HEK293 (cell line): Measurements from ENCODE around the gene CREB3L1.

ENCODE experiments used
- CTCF ChIA-PET: fragments of 350-600 bp; formaldehyde crosslinking; extraction: SDS; loops from one replicate; lab custom pipeline; 2021; ENCODE audit warnings: antibody characterized with exemption; lab: Yijun Ruan, JAX
- POLR2A ChIA-PET: fragments of 300-600 bp; formaldehyde crosslinking; extraction: SDS; loops from one replicate; lab custom pipeline; 2020; ENCODE audit warnings: antibody characterized with exemption, inconsistent platforms; lab: Yijun Ruan, JAX
- H3K27ac ChIP-seq: fragments of 200-500 bp; sonication (Bioruptor generic); 2 replicates; pipeline ENCODE4 v1.5.1; 2014; ENCODE audit warnings: low read depth, low read length, control low read depth, inconsistent platforms; ENCODE audit errors: extremely low read depth
- H3K36me3 ChIP-seq, 2 experiments: fragments of 200-500 bp in 1 of 2; sonication (Bioruptor generic) in 1 of 2; 1 replicate in 1 of 2; 2 replicates in 1 of 2; pipeline ENCODE4 v1.5.1; 2014 to 2017; ENCODE audit warnings: inconsistent platforms in 2 of 2, low read length in 2 of 2; ENCODE audit not compliant: control insufficient read depth in 2 of 2, insufficient read depth in 1 of 2
- H3K4me1 ChIP-seq: fragments of 200-500 bp; sonication (Bioruptor generic); 2 replicates; pipeline ENCODE4 v1.5.1; 2014; ENCODE audit warnings: mild to moderate bottlenecking, low read length, inconsistent platforms; ENCODE audit not compliant: control insufficient read depth, insufficient read depth
- H3K4me3 ChIP-seq: 2 replicates; pipeline ENCODE4 v1.5.1; 2011; ENCODE audit warnings: low read depth, mild to moderate bottlenecking, control low read depth, low read length, moderate library complexity
- H3K9me3 ChIP-seq: fragments of 200-500 bp; sonication (Bioruptor generic); 2 replicates; pipeline ENCODE4 v1.5.1; 2014; ENCODE audit warnings: low read depth, low read length, inconsistent platforms; ENCODE audit not compliant: control insufficient read depth, insufficient read depth
- BCL6B ChIP-seq: fragments of 450-650 bp; formaldehyde crosslinking; IDR thresholded peaks from 2 replicates; pipeline ENCODE4 v1.5.1; 2017; ENCODE audit warnings: missing biosample characterization, missing genetic modification characterization
- GLIS2 ChIP-seq: fragments of 450-650 bp; formaldehyde crosslinking; IDR thresholded peaks from 2 replicates; pipeline ENCODE4 v1.5.1; 2016; ENCODE audit warnings: missing biosample characterization, missing genetic modification characterization
- KLF17 ChIP-seq: fragments of 450-650 bp; formaldehyde crosslinking; IDR thresholded peaks from 2 replicates; pipeline ENCODE4 v1.5.1; 2016; ENCODE audit warnings: missing biosample characterization, missing genetic modification characterization
- KLF9 ChIP-seq: fragments of 450-650 bp; formaldehyde crosslinking; IDR thresholded peaks from 2 replicates; pipeline ENCODE4 v1.5.1; 2016; ENCODE audit warnings: missing biosample characterization, missing genetic modification characterization, low read depth
- PRDM1 ChIP-seq: fragments of 450-650 bp; formaldehyde crosslinking; IDR thresholded peaks from 2 replicates; pipeline ENCODE4; 2016; ENCODE audit warnings: missing biosample characterization, missing genetic modification characterization
- ZBTB1 ChIP-seq: fragments of 450-650 bp; formaldehyde crosslinking; IDR thresholded peaks from 2 replicates; pipeline ENCODE4 v1.5.1; 2016; ENCODE audit warnings: missing biosample characterization, missing genetic modification characterization
- ZBTB26 ChIP-seq: fragments of 450-650 bp; formaldehyde crosslinking; optimal IDR thresholded peaks from 2 replicates; pipeline ENCODE3; 2016; ENCODE audit warnings: missing biosample characterization, mild to moderate bottlenecking, missing genetic modification characterization
- ZNF16 ChIP-seq: fragments of 450-650 bp; formaldehyde crosslinking; IDR thresholded peaks from 2 replicates; pipeline ENCODE4 v1.5.1; 2016; ENCODE audit warnings: low read depth, missing biosample characterization, missing genetic modification characterization
- ZNF26 ChIP-seq: fragments of 450-650 bp; formaldehyde crosslinking; IDR thresholded peaks from 2 replicates; pipeline ENCODE4 v1.5.1; 2016; ENCODE audit warnings: missing biosample characterization, missing genetic modification characterization
- ZNF37A ChIP-seq: fragments of 450-650 bp; IDR thresholded peaks from 2 replicates; pipeline ENCODE4 v1.5.1; 2018; ENCODE audit warnings: missing biosample characterization, missing genetic modification characterization
- ZNF404 ChIP-seq: fragments of 450-650 bp; formaldehyde crosslinking; IDR thresholded peaks from 2 replicates; pipeline ENCODE4 v1.5.1; 2017; ENCODE audit warnings: missing biosample characterization, missing genetic modification characterization
- ZNF544 ChIP-seq: fragments of 450-650 bp; formaldehyde crosslinking; IDR thresholded peaks from 2 replicates; pipeline ENCODE4 v1.5.0; 2017; ENCODE audit warnings: missing biosample characterization, missing genetic modification characterization
- ZNF585B ChIP-seq: fragments of 450-650 bp; formaldehyde crosslinking; IDR thresholded peaks from 2 replicates; pipeline ENCODE4 v1.5.1; 2016; ENCODE audit warnings: missing biosample characterization, missing genetic modification characterization

Gene CREB3L1

DNA sequence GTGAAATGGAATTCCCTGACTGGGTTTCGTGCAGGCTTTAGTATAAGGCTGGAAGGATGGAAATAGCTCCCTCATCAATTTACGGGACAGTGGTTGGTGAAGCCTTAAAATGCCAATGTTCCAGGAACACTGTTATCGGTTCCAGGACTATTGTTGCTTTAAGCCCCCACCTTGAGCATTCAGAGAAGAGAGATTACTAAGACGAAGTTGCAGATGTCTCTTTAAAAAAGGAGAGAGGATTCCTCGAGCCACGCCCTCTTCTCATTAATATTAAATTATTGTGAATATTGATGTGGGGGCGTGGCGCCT is 195 bp upstream of the CREB3L1 start:
- Histone ChIP-seq H3K36me3 (no peaks in the 10 kb centered on the region), H3K9me3 (no peaks in the 10 kb centered on the region), H3K4me3 (peak overlapping the region; percentile 49), H3K4me1 (no peaks in the 10 kb centered on the region; the same call in 1 of the 2 replicates), H3K27ac (no peak overlapping the region)
- ChIA-PET POLR2A (interaction anchor here (0.6 to 1.9 kb wide), 4 partner anchors 9 to 39 kb away, joined by 3 to 7 read pairs (median 6); no protein-coding TSS in a partner anchor), CTCF (interaction anchor here (0.6 to 3.4 kb wide), 12 partner anchors 9 to 75 kb away, joined by 3 to 26 read pairs (median 4); no protein-coding TSS in a partner anchor)
- TF ChIP-seq BCL6B (tag by site-specific recombination), result no peak
- TF ChIP-seq KLF9, result peak; percentile 58

GRCh38 chr11:46278387-46279125 is 1.1 kb downstream of the CREB3L1 start:
- TF ChIP-seq ZNF16 (tag by site-specific recombination) (no peak), KLF9 (no peak), GLIS2 (0 out of 2 replicates have a peak, but pooled peaks have one; percentile 27), ZBTB1 (tag by site-specific recombination) (no peak), PRDM1 (tag by site-specific recombination) (0 out of 2 replicates have a peak, but pooled peaks have one; percentile 37), ZBTB26 (tag by site-specific recombination) (no peak), ZNF544 (tag by site-specific recombination) (no peak)
- Histone ChIP-seq H3K4me3 (peak overlapping the region; percentile 49), H3K4me1 (no peaks in the 10 kb centered on the region; the same call in 1 of the 2 replicates), H3K27ac (no peak overlapping the region), H3K9me3 (no peaks in the 10 kb centered on the region), H3K36me3 (no peaks in the 10 kb centered on the region)
- ChIA-PET CTCF (interaction anchor here (0.6 to 3.4 kb wide), 15 partner anchors 8 to 405 kb away, joined by 3 to 26 read pairs (median 3); no protein-coding TSS in a partner anchor), POLR2A (interaction anchor here (1.2 to 1.9 kb wide), 3 partner anchors 12 to 39 kb away, joined by 5 to 7 read pairs (median 6); no protein-coding TSS in a partner anchor)

- ChIA-PET POLR2A (no interaction called here), CTCF (interaction anchor here (0.7 to 3.4 kb wide), 7 partner anchors 7 to 126 kb away, joined by 3 to 26 read pairs (median 5); no protein-coding TSS in a partner anchor)
- Histone ChIP-seq H3K4me3 (no peak overlapping the region), H3K36me3 (no peaks in the 10 kb centered on the region), H3K9me3 (no peaks in the 10 kb centered on the region), H3K27ac (no peak overlapping the region), H3K4me1 (no peaks in the 10 kb centered on the region; the same call in 1 of the 2 replicates)
- TF ChIP-seq ZNF585B (tag by site-specific recombination) (no peak), KLF17 (no peak), ZNF404 (tag by site-specific recombination) (no peak), ZNF26 (no peak), ZNF37A (tag by site-specific recombination) (no peak)
Measured at GRCh38 chr11:46279126-46280099, 2.0 kb downstream of the CREB3L1 start.
